Left renal pelvis (tissue), 4 donors: ENCODE measurements around the gene HOXA10. TPM values are rescaled to one million over a fixed set of nuclear protein-coding genes. Genes with fewer than 3 reads are reported as not detected.

Experiments
- DNase-seq, 4 donors: peaks; one replicate each; pipeline ENCODE4 v3.0.0-alpha.2; 2013; ENCODE audit warnings: low read depth in 4 of 4, low spot score in 3 of 4
- polyA plus RNA-seq, 4 donors: library from polyadenylated mRNA; unstranded; fragments of 120-200 nt; gene quantifications; one replicate each; pipeline ENCODE4 v1.2.1, GENCODE V29; 2013; ENCODE audit not compliant: insufficient read length in 4 of 4

The HOXA10 gene
- polyA plus RNA-seq, 4 donors: 103 to 161 (median 136) TPM

- no peak for DNase-seq
These were observed 30.0 kb upstream of the HOXA10 start for GRCh38 chr7:27203964-27204594.

- no peak for DNase-seq
These were observed 29.3 kb upstream of the HOXA10 start for GRCh38 chr7:27203365-27203953.

- DNase-seq: no peak
These were observed 28.7 kb upstream of the HOXA10 start for GRCh38 chr7:27202862-27203134.

GRCh38 chr7:27202018-27202861, 28.1 kb upstream of the HOXA10 start:
- no peak for DNase-seq

GRCh38 chr7:27201580-27202017, 27.5 kb upstream of the HOXA10 start:
- no peak for DNase-seq

- DNase-seq: no peak
These were observed 26.9 kb upstream of the HOXA10 start for GRCh38 chr7:27200761-27201579.

- no peak for DNase-seq
These were observed 26.0 kb upstream of the HOXA10 start, which contains the start of gene HOXA13 for GRCh38 chr7:27199849-27200760. Gene HOXA13, minus strand, starts transcription at chr7:27200091. Its CDS starts 14 bp downstream, at chr7:27200077.

GRCh38 chr7:27198871-27199801, 25.0 kb upstream of the HOXA10 start:
- DNase-seq: no peak

GRCh38 chr7:27198138-27198841, 24.2 kb upstream of the HOXA10 start:
- peak in 2 of 4 donors; percentile 21 to 26 for DNase-seq

- DNase-seq: peak in 2 of 4 donors; percentile 16 to 47
These were observed 23.3 kb upstream of the HOXA10 start for GRCh38 chr7:27197137-27198042.

- DNase-seq: peak in 1 of 4 donors; percentile 65
These were observed 22.2 kb upstream of the HOXA10 start for GRCh38 chr7:27196287-27196767.

GRCh38 chr7:27194686-27195379, 20.7 kb upstream of the HOXA10 start:
- DNase-seq: no peak

- DNase-seq: no peak
These were observed 19.9 kb upstream of the HOXA10 start for GRCh38 chr7:27194002-27194352.

- no peak for DNase-seq
These were observed 19.3 kb upstream of the HOXA10 start for GRCh38 chr7:27193335-27194001.

- DNase-seq: no peak
These were observed 18.6 kb upstream of the HOXA10 start for GRCh38 chr7:27192546-27193334.
